Keratinocyte (primary cell): Measurements from ENCODE around the gene SYT8. TPM values are rescaled to one million over a fixed set of nuclear protein-coding genes. Genes with fewer than 3 reads are reported as not detected.

ENCODE experiments used
- DNase-seq: peaks from one replicate; pipeline ENCODE4 v3.0.0-alpha.2; 2011; ENCODE audit warnings: low read depth, missing footprints, low spot score
- FAIRE-seq: peaks from 2 replicates; lab custom pipeline; 2011; peaks lifted over from hg19 to GRCh38; lab: Jason Lieb, UNC
- H2AFZ ChIP-seq: 2 replicates; pipeline ENCODE4 v1.6.0; 2012; ENCODE audit warnings: low read length, control low read depth, inconsistent platforms; ENCODE audit not compliant: control insufficient read depth
- H3K27ac ChIP-seq: 2 replicates; pipeline ENCODE4 v1.5.1; 2011; ENCODE audit warnings: low read length; ENCODE audit not compliant: control insufficient read depth, insufficient read depth
- H3K27me3 ChIP-seq: 3 replicates; pipeline ENCODE4 v1.6.0; 2011; ENCODE audit warnings: low read length; ENCODE audit not compliant: control insufficient read depth, insufficient read depth; ENCODE audit errors: extremely low read depth
- H3K36me3 ChIP-seq, 2 experiments: 2 replicates in 1 of 2; 3 replicates in 1 of 2; pipeline ENCODE4 v1.5.1; 2011; ENCODE audit warnings: low read length in 2 of 2, mild to moderate bottlenecking in 1 of 2; ENCODE audit not compliant: control insufficient read depth in 2 of 2, insufficient read depth in 2 of 2; ENCODE audit errors: extremely low read depth in 1 of 2
- H3K4me1 ChIP-seq: 3 replicates; pipeline ENCODE4 v1.5.1; 2011; ENCODE audit warnings: low read length; ENCODE audit not compliant: control insufficient read depth, insufficient read depth; ENCODE audit errors: extremely low read depth
- H3K4me2 ChIP-seq: 3 replicates; pipeline ENCODE4 v1.6.0; 2011; ENCODE audit warnings: low read depth, low read length; ENCODE audit not compliant: control insufficient read depth, insufficient read depth; ENCODE audit errors: extremely low read depth
- H3K4me3 ChIP-seq, 3 experiments: fragments of 200-600 bp in 1 of 3; sonication (generic) in 1 of 3; 2 replicates in 2 of 3; 3 replicates in 1 of 3; pipeline ENCODE4 v1.5.1; 2011 to 2016; ENCODE audit warnings: low read length in 3 of 3, mild to moderate bottlenecking in 3 of 3, control low read depth in 2 of 3, inconsistent platforms in 1 of 3, low read depth in 1 of 3, mixed read lengths in 1 of 3, mixed run types in 1 of 3, moderate library complexity in 1 of 3; ENCODE audit not compliant: control insufficient read depth in 2 of 3, insufficient read depth in 2 of 3; ENCODE audit errors: extremely low read depth in 1 of 3
- H3K79me2 ChIP-seq: 2 replicates; pipeline ENCODE4 v1.6.0; 2012; ENCODE audit warnings: low read length; ENCODE audit not compliant: control insufficient read depth, insufficient read depth
- H3K9ac ChIP-seq: 3 replicates; pipeline ENCODE4 v1.6.0; 2011; ENCODE audit warnings: low read length; ENCODE audit not compliant: control insufficient read depth, insufficient read depth; ENCODE audit errors: extremely low read depth
- H3K9me1 ChIP-seq: 3 replicates; pipeline ENCODE4 v1.6.0; 2011; ENCODE audit warnings: low read length; ENCODE audit not compliant: control insufficient read depth, insufficient read depth; ENCODE audit errors: extremely low read depth
- H3K9me3 ChIP-seq: 2 replicates; pipeline ENCODE4 v1.5.1; 2012; ENCODE audit warnings: low read depth, low read length; ENCODE audit not compliant: control insufficient read depth
- H4K20me1 ChIP-seq: 3 replicates; pipeline ENCODE4 v1.6.0; 2011; ENCODE audit warnings: low read length; ENCODE audit not compliant: control insufficient read depth, insufficient read depth; ENCODE audit errors: extremely low read depth
- CTCF ChIP-seq, 3 experiments: IDR thresholded peaks in 1 of 3; conservative IDR thresholded peaks in 1 of 3; optimal IDR thresholded peaks in 1 of 3; 2 replicates in 2 of 3; 3 replicates in 1 of 3; pipeline versions ENCODE3 to v1.5.1; 2011; ENCODE audit warnings: low read length in 3 of 3, mild to moderate bottlenecking in 3 of 3, moderate library complexity in 2 of 3, control low read depth in 1 of 3, inconsistent platforms in 1 of 3; ENCODE audit not compliant: insufficient read depth in 2 of 3; ENCODE audit errors: extremely low read depth in 1 of 3
- EZH2 ChIP-seq: IDR thresholded peaks from one replicate; pipeline ENCODE4 v1.6.1; 2012; ENCODE audit warnings: inconsistent platforms, mild to moderate bottlenecking, low read length, moderate library complexity
- dilution Hi-C: fragments of 300-500 bp; cut with MboI; formaldehyde crosslinking; loops from one replicate; pipeline ENCODE4 v1.7.0; 2020; ENCODE audit warnings: low sequenced_read_pairs; ENCODE audit not compliant: extremely low pct_ligation_motif_present
- polyA plus RNA-seq, 5 experiments: library from polyadenylated mRNA; depleted of rRNA in 3 of 5; stranded (reverse) in 3 of 5; stranded (forward) in 1 of 5; unstranded in 1 of 5; fragments of >200 nt; gene quantifications; 1 replicate in 1 of 5; 2 replicates in 3 of 5; 3 replicates in 1 of 5; pipeline versions ENCODE4 v1.2.1 to v1.2.3, GENCODE V29; 2011 to 2012; ENCODE audit warnings: missing spikeins in 2 of 5, low read depth in 1 of 5, low replicate concordance in 1 of 5

The SYT8 gene
- polyA plus RNA-seq, 1 donor (not counting 4 experiments of a cell fraction or from before 2014, with no cell fraction given), result 19.3 TPM

- Histone ChIP-seq H3K4me2 (no peak overlapping the region), H3K9ac (no peak overlapping the region), H4K20me1 (no peaks in the 10 kb centered on the region), H3K4me1 (peaks cover 12% of the 10 kb centered on the region), H3K4me3 (no peak overlapping the region), H3K9me3 (no peaks in the 10 kb centered on the region), H2AFZ (no peak overlapping the region), H3K27me3 (no peaks in the 10 kb centered on the region), H3K79me2 (no peaks in the 10 kb centered on the region), H3K27ac (no peak overlapping the region), H3K36me3 (no peaks in the 10 kb centered on the region), H3K9me1 (no peaks in the 10 kb centered on the region)
- TF ChIP-seq CTCF (optimal IDR thresholded peaks at IDR 0.05 in 1 of 3, IDR thresholded peaks at IDR 0.05 in 1 of 3, conservative IDR thresholded peaks at IDR 0.05 in 1 of 3; ENCODE audit: extremely low read depth in 1 of 3, insufficient read depth in 2 of 3, low read length in 3 of 3) (no peak), EZH2 (no peak)
- FAIRE-seq (no peak), DNase-seq (no peak)
- dilution Hi-C loops, result no loop called here
Measured at GRCh38 chr11:1792461-1792860, 42.3 kb upstream of the SYT8 start.

- dilution Hi-C loops, result no loop called here
- FAIRE-seq, result no peak
- Histone ChIP-seq H3K9me1 (no peaks in the 10 kb centered on the region), H3K27me3 (no peaks in the 10 kb centered on the region), H3K4me1 (peaks cover 12% of the 10 kb centered on the region), H3K9ac (no peak overlapping the region), H3K27ac (no peak overlapping the region), H3K36me3 (no peaks in the 10 kb centered on the region), H3K4me3 (no peak overlapping the region), H4K20me1 (no peaks in the 10 kb centered on the region), H2AFZ (no peak overlapping the region), H3K4me2 (no peak overlapping the region), H3K9me3 (no peaks in the 10 kb centered on the region), H3K79me2 (no peaks in the 10 kb centered on the region)
- DNase-seq, result no peak
- TF ChIP-seq CTCF (optimal IDR thresholded peaks at IDR 0.05 in 1 of 3, IDR thresholded peaks at IDR 0.05 in 1 of 3, conservative IDR thresholded peaks at IDR 0.05 in 1 of 3; ENCODE audit: extremely low read depth in 1 of 3, insufficient read depth in 2 of 3, low read length in 3 of 3) (no peak), EZH2 (no peak)
Measured at GRCh38 chr11:1793081-1793480, 41.7 kb upstream of the SYT8 start.
